Osteoblast (primary cell): ENCODE measurements around the gene G6PC3. TPM values are rescaled to one million over a fixed set of nuclear protein-coding genes. Genes with fewer than 3 reads are reported as not detected.
A peak's percentile ranks its signal among the peaks of the same experiment; 100 is the strongest.

Source experiments
- DNase-seq: peaks from one replicate; pipeline ENCODE4 v3.0.0; 2011; ENCODE audit warnings: low spot score, mixed read lengths; ENCODE audit not compliant: insufficient read length; ENCODE audit errors: missing footprints
- H2AFZ ChIP-seq: 2 replicates; pipeline ENCODE4 v1.6.0; 2011; ENCODE audit warnings: mild to moderate bottlenecking, low read length
- H3K27ac ChIP-seq: 2 replicates; pipeline ENCODE4 v1.5.1; 2011; ENCODE audit warnings: mild to moderate bottlenecking, low read depth, low read length, moderate library complexity
- H3K27me3 ChIP-seq: 2 replicates; pipeline ENCODE4 v1.6.0; 2012; ENCODE audit warnings: mild to moderate bottlenecking, control low read depth, inconsistent platforms, low read length, moderate library complexity; ENCODE audit not compliant: insufficient read depth
- H3K36me3 ChIP-seq: 2 replicates; pipeline ENCODE4 v1.5.1; 2011; ENCODE audit warnings: mild to moderate bottlenecking, low read length, control low read depth, moderate library complexity; ENCODE audit not compliant: insufficient read depth
- H3K4me1 ChIP-seq: 2 replicates; pipeline ENCODE4 v1.5.1; 2011; ENCODE audit warnings: mild to moderate bottlenecking, low read length, control low read depth, moderate library complexity; ENCODE audit not compliant: insufficient read depth
- H3K4me2 ChIP-seq: 2 replicates; pipeline ENCODE4 v1.6.0; 2011; ENCODE audit warnings: mild to moderate bottlenecking, low read length; ENCODE audit not compliant: insufficient read depth
- H3K4me3 ChIP-seq: fragments of 200-600 bp; sonication (generic); 3 replicates; pipeline ENCODE4 v1.5.1; 2012; ENCODE audit warnings: mild to moderate bottlenecking, low read length, inconsistent platforms; ENCODE audit not compliant: insufficient read depth
- H3K79me2 ChIP-seq: 2 replicates; pipeline ENCODE4 v1.6.0; 2012; ENCODE audit warnings: mild to moderate bottlenecking, low read length, control low read depth, inconsistent platforms; ENCODE audit not compliant: insufficient read depth
- H3K9me3 ChIP-seq: 2 replicates; pipeline ENCODE4 v1.5.1; 2011; ENCODE audit warnings: low read depth, low read length, control low read depth
- H4K20me1 ChIP-seq: 2 replicates; pipeline ENCODE4 v1.6.0; 2012; ENCODE audit warnings: mild to moderate bottlenecking, low read length, control low read depth; ENCODE audit not compliant: insufficient read depth
- total RNA-seq: library from RNA; depleted of rRNA; stranded (reverse); fragments of >200 nt; gene quantifications from 2 replicates; pipeline ENCODE4 v1.2.3, GENCODE V29; 2012
- TF ChIP-seq, protein P1 (sequence below): IDR thresholded peaks from 2 replicates; pipeline ENCODE4 v1.5.1; 2011; ENCODE audit warnings: mild to moderate bottlenecking, low read depth, low read length, moderate library complexity; ENCODE audit errors: extremely low read depth

Gene G6PC3
- total RNA-seq, 1 donor: 23.5 TPM

DNA sequence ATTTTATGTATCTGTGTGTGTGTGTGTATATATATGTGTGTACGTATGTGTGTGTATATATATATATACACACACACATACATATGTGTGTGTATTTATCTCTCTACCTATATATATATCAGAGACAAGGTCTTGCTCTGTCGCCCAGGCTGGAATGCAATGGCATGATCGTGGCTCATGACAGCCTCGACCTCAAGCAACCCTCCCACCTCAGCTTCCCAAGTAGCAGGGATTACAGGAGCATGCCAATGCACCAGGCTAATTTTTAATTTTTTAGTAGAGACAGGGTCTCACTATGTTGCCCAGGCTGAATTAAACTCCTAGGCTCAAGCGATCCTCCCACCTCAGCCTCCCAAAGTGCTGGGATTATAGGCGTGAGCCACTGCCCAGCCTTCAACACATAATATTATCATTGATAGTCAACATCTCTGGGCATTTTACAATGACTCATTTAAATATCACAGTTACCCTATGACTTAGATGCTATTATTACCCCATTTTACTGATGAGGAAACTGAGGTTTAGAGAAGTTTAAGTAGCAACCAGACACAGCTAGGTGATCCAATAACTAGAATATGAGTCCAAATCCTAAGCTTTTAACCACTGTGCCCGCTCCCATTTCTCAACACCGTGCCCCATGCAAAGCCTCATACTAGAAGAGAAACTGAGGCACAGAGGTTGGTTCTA lies 24.3 kb downstream of the G6PC3 start:
- H3K79me2 ChIP-seq: peaks cover 21% of the 10 kb centered on the region
- H3K36me3 ChIP-seq: peaks cover 9% of the 10 kb centered on the region
- peak overlapping the region; percentile 84 for H3K27ac ChIP-seq
- no peaks in the 10 kb centered on the region for H3K9me3 ChIP-seq
- H4K20me1 ChIP-seq: no peaks in the 10 kb centered on the region
- DNase-seq: peak; percentile 21
- H3K4me2 ChIP-seq: peak overlapping the region; percentile 69
- H3K4me1 ChIP-seq: peaks cover 24% of the 10 kb centered on the region
- no peak overlapping the region for H3K4me3 ChIP-seq
- no peak overlapping the region for H2AFZ ChIP-seq
- TF ChIP-seq, protein P1, sequence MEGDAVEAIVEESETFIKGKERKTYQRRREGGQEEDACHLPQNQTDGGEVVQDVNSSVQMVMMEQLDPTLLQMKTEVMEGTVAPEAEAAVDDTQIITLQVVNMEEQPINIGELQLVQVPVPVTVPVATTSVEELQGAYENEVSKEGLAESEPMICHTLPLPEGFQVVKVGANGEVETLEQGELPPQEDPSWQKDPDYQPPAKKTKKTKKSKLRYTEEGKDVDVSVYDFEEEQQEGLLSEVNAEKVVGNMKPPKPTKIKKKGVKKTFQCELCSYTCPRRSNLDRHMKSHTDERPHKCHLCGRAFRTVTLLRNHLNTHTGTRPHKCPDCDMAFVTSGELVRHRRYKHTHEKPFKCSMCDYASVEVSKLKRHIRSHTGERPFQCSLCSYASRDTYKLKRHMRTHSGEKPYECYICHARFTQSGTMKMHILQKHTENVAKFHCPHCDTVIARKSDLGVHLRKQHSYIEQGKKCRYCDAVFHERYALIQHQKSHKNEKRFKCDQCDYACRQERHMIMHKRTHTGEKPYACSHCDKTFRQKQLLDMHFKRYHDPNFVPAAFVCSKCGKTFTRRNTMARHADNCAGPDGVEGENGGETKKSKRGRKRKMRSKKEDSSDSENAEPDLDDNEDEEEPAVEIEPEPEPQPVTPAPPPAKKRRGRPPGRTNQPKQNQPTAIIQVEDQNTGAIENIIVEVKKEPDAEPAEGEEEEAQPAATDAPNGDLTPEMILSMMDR: no peak
- no peaks in the 10 kb centered on the region for H3K27me3 ChIP-seq

GRCh38 chr17:44095388-44095646 lies 24.8 kb downstream of the G6PC3 start:
- Histone ChIP-seq H4K20me1 (no peaks in the 10 kb centered on the region), H3K4me2 (peak overlapping the region; percentile 69), H3K79me2 (peaks cover 25% of the 10 kb centered on the region), H3K27ac (peak overlapping the region; percentile 84), H2AFZ (no peak overlapping the region), H3K4me3 (peak overlapping the region; percentile 47), H3K36me3 (peaks cover 9% of the 10 kb centered on the region), H3K4me1 (peaks cover 24% of the 10 kb centered on the region), H3K27me3 (no peaks in the 10 kb centered on the region), H3K9me3 (no peaks in the 10 kb centered on the region)
- TF ChIP-seq, protein P1: no peak
- DNase-seq: no peak

- H2AFZ ChIP-seq: peak overlapping the region; percentile 43
- H3K4me2 ChIP-seq: peak overlapping the region; percentile 69
- H3K9me3 ChIP-seq: no peaks in the 10 kb centered on the region
- peaks cover 25% of the 10 kb centered on the region for H3K79me2 ChIP-seq
- no peaks in the 10 kb centered on the region for H3K27me3 ChIP-seq
- TF ChIP-seq, protein P1: no peak
- peaks cover 24% of the 10 kb centered on the region for H3K4me1 ChIP-seq
- peak overlapping the region; percentile 84 for H3K27ac ChIP-seq
- H4K20me1 ChIP-seq: no peaks in the 10 kb centered on the region
- DNase-seq: peak; percentile 96
- H3K36me3 ChIP-seq: peaks cover 9% of the 10 kb centered on the region
- peak overlapping the region; percentile 47 for H3K4me3 ChIP-seq
Observed at GRCh38 chr17:44095647-44096496, 25.3 kb downstream of the G6PC3 start.
